ENCODE measurements around the gene SLC10A1. TPM values are rescaled to one million over a fixed set of nuclear protein-coding genes. Genes with fewer than 3 reads are reported as not detected.

The SLC10A1 gene
- total RNA-seq, 1 experiment from 2014 or later: not detected

DNA sequence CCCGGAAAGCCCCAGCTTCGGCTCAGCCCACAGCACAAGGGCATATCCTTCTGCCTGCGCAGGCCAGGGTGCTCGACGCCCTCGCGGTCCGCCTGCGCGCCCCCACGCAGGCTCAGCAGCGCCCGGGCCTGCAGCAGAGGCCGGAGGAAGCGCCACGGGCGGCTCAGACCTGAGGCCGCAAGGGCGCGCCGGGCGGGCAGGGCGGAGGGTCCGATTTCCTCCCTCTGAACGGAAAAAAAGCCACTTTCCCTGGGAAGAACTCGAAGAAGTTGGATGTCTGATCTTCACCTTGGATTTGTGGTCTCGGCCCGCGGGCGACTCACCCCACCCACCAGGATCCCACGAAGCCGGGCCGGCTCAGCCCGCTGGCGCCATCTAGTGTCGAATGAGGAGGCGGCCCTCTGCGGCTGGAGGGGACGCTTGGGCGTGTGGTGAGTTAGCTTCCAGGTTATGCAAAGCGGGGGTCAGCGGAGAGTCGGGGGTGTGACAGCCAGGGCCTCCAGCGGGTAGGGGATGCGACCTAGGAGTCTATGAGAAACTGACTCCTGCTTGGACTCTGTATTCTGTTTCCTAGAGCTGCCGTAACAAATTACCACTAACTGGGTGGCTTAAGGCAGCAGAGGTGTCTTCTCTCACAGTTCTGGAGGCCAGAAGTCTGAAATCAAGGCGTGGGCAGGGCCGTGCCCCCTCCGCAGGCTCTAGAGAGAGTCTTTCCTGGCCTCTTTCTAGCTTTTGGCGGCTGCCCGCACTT, 70.1 kb downstream of the SLC10A1 start:
- Mint-ChIP-seq H3K27ac (no peak overlapping the region; a peak in 1 of 7 replicates), H3K4me1 (peaks cover 6 to 7% of the 10 kb centered on the region in 2 experiments), H3K27me3 (ENCODE audit: low read depth) (peaks cover 13% of the 10 kb centered on the region), H3K9me3 (peaks cover 0 to 1% of the 10 kb centered on the region in 2 experiments; a peak in 2 of 5 replicates), H3K4me3 (peak overlapping the region; percentile 50 to 57; a peak in 4 of 5 replicates), H3K36me3 (ENCODE audit: insufficient read depth in 1 of 3, low read depth in 3 of 3) (no peaks in the 10 kb centered on the region; a peak in 1 of 7 replicates)
- Histone ChIP-seq H3K4ac (ENCODE audit: low read depth, low read length) (no peak overlapping the region), H3K23ac (ENCODE audit: insufficient read length, low read depth, low read length) (no peak overlapping the region), H3K23me2 (ENCODE audit: insufficient read length, low read depth, low read length, poor library complexity, severe bottlenecking) (no peaks in the 10 kb centered on the region), H3T11ph (ENCODE audit: low read length) (no peak overlapping the region), H3K18ac (ENCODE audit: insufficient read length, low read depth, low read length) (no peak overlapping the region), H2BK12ac (ENCODE audit: insufficient read length, low read depth, low read length) (no peak overlapping the region), H3K9me3 (ENCODE audit: control insufficient read depth, low read depth, low read length) (no peaks in the 10 kb centered on the region), H3K27ac (ENCODE audit: insufficient read length, low read depth, low read length) (no peak overlapping the region), H3K79me2 (ENCODE audit: insufficient read depth, low read length) (no peaks in the 10 kb centered on the region), H3K4me1 (ENCODE audit: insufficient read depth, low read length) (no peaks in the 10 kb centered on the region), H3K27me3 (ENCODE audit: insufficient read depth, low read length) (no peaks in the 10 kb centered on the region; the same call in 1 of the 2 replicates), H2AK5ac (ENCODE audit: insufficient read length, low read length) (no peak overlapping the region), H3K79me1 (ENCODE audit: insufficient read depth, low read depth, low read length, poor library complexity, severe bottlenecking) (no peaks in the 10 kb centered on the region), H4K8ac (replicated peaks; ENCODE audit: insufficient read length, low read depth, low read length) (no peak overlapping the region), H2BK20ac (ENCODE audit: low read depth, low read length, poor library complexity, severe bottlenecking) (no peak overlapping the region), H2BK120ac (ENCODE audit: low read depth, low read length, poor library complexity, severe bottlenecking) (no peak overlapping the region), H2BK5ac (ENCODE audit: insufficient read length, low read length) (no peak overlapping the region), H4K91ac (ENCODE audit: insufficient read length, low read depth, low read length) (no peak overlapping the region), H3K14ac (ENCODE audit: insufficient read depth, low read length) (0 out of 2 replicates have a peak overlapping the region, but pooled peaks have one; percentile 26), H2AFZ (ENCODE audit: low read length) (no peak overlapping the region), H3K9ac (ENCODE audit: extremely low read depth, insufficient read length, low read length) (no peak overlapping the region), H4K5ac (ENCODE audit: insufficient read length, low read depth, low read length) (no peak overlapping the region), H2BK15ac (ENCODE audit: low read depth, low read length) (no peak overlapping the region), H3K56ac (ENCODE audit: insufficient read length, low read depth, low read length) (no peak overlapping the region), H4K20me1 (ENCODE audit: control insufficient read depth, insufficient read depth, insufficient read length) (no peaks in the 10 kb centered on the region), H3K4me2 (ENCODE audit: insufficient read depth, insufficient read length, low read length) (peak overlapping the region; percentile 10)
- TF ChIP-seq, protein P1, sequence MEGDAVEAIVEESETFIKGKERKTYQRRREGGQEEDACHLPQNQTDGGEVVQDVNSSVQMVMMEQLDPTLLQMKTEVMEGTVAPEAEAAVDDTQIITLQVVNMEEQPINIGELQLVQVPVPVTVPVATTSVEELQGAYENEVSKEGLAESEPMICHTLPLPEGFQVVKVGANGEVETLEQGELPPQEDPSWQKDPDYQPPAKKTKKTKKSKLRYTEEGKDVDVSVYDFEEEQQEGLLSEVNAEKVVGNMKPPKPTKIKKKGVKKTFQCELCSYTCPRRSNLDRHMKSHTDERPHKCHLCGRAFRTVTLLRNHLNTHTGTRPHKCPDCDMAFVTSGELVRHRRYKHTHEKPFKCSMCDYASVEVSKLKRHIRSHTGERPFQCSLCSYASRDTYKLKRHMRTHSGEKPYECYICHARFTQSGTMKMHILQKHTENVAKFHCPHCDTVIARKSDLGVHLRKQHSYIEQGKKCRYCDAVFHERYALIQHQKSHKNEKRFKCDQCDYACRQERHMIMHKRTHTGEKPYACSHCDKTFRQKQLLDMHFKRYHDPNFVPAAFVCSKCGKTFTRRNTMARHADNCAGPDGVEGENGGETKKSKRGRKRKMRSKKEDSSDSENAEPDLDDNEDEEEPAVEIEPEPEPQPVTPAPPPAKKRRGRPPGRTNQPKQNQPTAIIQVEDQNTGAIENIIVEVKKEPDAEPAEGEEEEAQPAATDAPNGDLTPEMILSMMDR (conservative IDR thresholded peaks at IDR 0.05): peak; percentile 99
- no CpG with 5 or more reads among the region's 51 CpGs for WGBS (ENCODE audit: extremely low coverage, insufficient read length, low lambda C conversion rate)
- peak; percentile 86 for DNase-seq

Other genes starting within 250 kb of the SLC10A1 start
- gene CCDC177, start 222.4 kb downstream of the SLC10A1 start, total RNA-seq (2021): 6.1 and 6.2 TPM in 2 replicates
- gene SUSD6, start 185.6 kb downstream of the SLC10A1 start, total RNA-seq (2021): 3.6 and 3.7 TPM in 2 replicates
- gene SRSF5, start 30.1 kb downstream of the SLC10A1 start, total RNA-seq (2021): 364 and 389 TPM in 2 replicates
- gene SMOC1, start 82.2 kb upstream of the SLC10A1 start, total RNA-seq (2021): 0.68 and 0.72 TPM in 2 replicates

Measured in H9 (cell line).